Adrenal gland (tissue), 12 donors: ENCODE results near the gene SMARCE1. TPM values are rescaled to one million over a fixed set of nuclear protein-coding genes. Genes with fewer than 3 reads are reported as not detected.

Experiments used
- DNase-seq, 7 donors: peaks; one replicate each; pipeline ENCODE4 v3.0.0-alpha.2; 2019 to 2020
- H3K27ac ChIP-seq, 5 donors: fragments of 200-600 bp; sonication (generic) in 4 of 5; 1 replicate in 3 of 5; 2 replicates in 2 of 5; pipeline versions ENCODE4 v1.5.1 to v1.8.0; 2016 to 2020; ENCODE audit warnings: mild to moderate bottlenecking in 1 of 5
- H3K27me3 ChIP-seq: fragments of 200-600 bp; 2 replicates; pipeline ENCODE4 v1.8.0; 2021
- H3K36me3 ChIP-seq, 2 donors: fragments of 200-600 bp; replicated peaks in 1 of 2; 1 replicate in 1 of 2; 2 replicates in 1 of 2; pipeline versions ENCODE4 v1.5.1 to v1.8.0; 2018 to 2022
- H3K4me1 ChIP-seq, 2 donors: fragments of 200-600 bp; replicated peaks in 1 of 2; 1 replicate in 1 of 2; 2 replicates in 1 of 2; pipeline versions ENCODE4 v1.5.1 to v1.8.0; 2018 to 2021
- H3K4me3 ChIP-seq, 4 donors: fragments of 200-600 bp; sonication (generic) in 3 of 4; one replicate each; pipeline ENCODE4 v1.5.1; 2016 to 2018
- H3K9me3 ChIP-seq, 3 donors: fragments of 200-600 bp; sonication (generic) in 1 of 3; replicated peaks in 1 of 3; 1 replicate in 2 of 3; 2 replicates in 1 of 3; pipeline versions ENCODE4 v1.5.1 to v1.8.0; 2016 to 2021
- POLR2A ChIP-seq, 2 donors: fragments of 450-650 bp; IDR thresholded peaks; one replicate each; pipeline ENCODE4 v1.6.1; 2017; ENCODE audit warnings: antibody characterized with exemption in 2 of 2, mild to moderate bottlenecking in 2 of 2, moderate library complexity in 1 of 2
- WGBS, 4 donors: extraction: QIAGEN DNeasy Blood & Tissue Kit in 2 of 4; methylation state at CpG; one replicate each; pipeline versions ENCODE4 v1.1.5 to v1.1.7; 2013 to 2017; 5-methylcytosine and 5-hydroxymethylcytosine counted together
- intact Hi-C, 2 donors: fragments of 100-400 bp; cut with DNase I; formaldehyde crosslinking; loops; one replicate each; pipeline versions ENCODE4 v1.14.1 to v1.15.0; 2022 to 2023
- polyA plus RNA-seq, 3 donors: library from polyadenylated mRNA; stranded (reverse); fragments of 200-250 nt in 2 of 3; fragments of 350-450 nt in 1 of 3; fragmentation: Illumina TruSeq in 1 of 3; extraction: RNeasy Lipid Tissue Mini Kit (QIAGEN cat#74804) in 1 of 3; gene quantifications; one replicate each; pipeline ENCODE4 v1.2.3, GENCODE V29; 2013 to 2014
- total RNA-seq, 9 donors: library from RNA; depleted of rRNA in 4 of 9; stranded (reverse); fragments of >200 nt in 4 of 9; fragments of 120-200 nt in 1 of 9; fragmentation: NEBNext Ultra II Directional in 1 of 9; extraction: Animal tissue kit (Norgen Biotek cat#: 25700) in 1 of 9; gene quantifications; one replicate each; pipeline versions ENCODE4 v1.1.0 to v1.2.4, GENCODE V29; 2013 to 2023
- TF ChIP-seq, protein P1 (sequence below), 6 experiments: fragments of 450-650 bp in 4 of 6; fragments of 200-600 bp in 2 of 6; sonication (generic) in 1 of 6; IDR thresholded peaks; 1 replicate in 5 of 6; 2 replicates in 1 of 6; pipeline versions ENCODE4 v1.5.1 to v1.8.0; 2016 to 2021; ENCODE audit warnings: antibody characterized with exemption in 6 of 6, mild to moderate bottlenecking in 2 of 6, moderate library complexity in 1 of 6
- donor health status: healthy with polysubstance abuse.
- donor health status: Bipolar disorder and iron deficiency.
- donor health status: DM: yes; HTN: yes; CAD: no.
- donor health status: DM: no; HTN: no; CAD: no.
- donor health status: DM: no; HTN: no; CAD: no.
- donor health status: DM: yes; HTN: yes; CAD: no.

The SMARCE1 gene
- total and polyA plus RNA-seq, 12 donors: 55.5 to 128 (median 77.0) TPM

GRCh38 chr17:40576113-40576740 lies 71.4 kb downstream of the SMARCE1 start:
- no peak for TF ChIP-seq POLR2A (IDR thresholded peaks at IDR 0.05)
- TF ChIP-seq, protein P1, sequence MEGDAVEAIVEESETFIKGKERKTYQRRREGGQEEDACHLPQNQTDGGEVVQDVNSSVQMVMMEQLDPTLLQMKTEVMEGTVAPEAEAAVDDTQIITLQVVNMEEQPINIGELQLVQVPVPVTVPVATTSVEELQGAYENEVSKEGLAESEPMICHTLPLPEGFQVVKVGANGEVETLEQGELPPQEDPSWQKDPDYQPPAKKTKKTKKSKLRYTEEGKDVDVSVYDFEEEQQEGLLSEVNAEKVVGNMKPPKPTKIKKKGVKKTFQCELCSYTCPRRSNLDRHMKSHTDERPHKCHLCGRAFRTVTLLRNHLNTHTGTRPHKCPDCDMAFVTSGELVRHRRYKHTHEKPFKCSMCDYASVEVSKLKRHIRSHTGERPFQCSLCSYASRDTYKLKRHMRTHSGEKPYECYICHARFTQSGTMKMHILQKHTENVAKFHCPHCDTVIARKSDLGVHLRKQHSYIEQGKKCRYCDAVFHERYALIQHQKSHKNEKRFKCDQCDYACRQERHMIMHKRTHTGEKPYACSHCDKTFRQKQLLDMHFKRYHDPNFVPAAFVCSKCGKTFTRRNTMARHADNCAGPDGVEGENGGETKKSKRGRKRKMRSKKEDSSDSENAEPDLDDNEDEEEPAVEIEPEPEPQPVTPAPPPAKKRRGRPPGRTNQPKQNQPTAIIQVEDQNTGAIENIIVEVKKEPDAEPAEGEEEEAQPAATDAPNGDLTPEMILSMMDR (IDR thresholded peaks at IDR 0.05): no peak
- 65 to 73% (median 67%) methylated on average over 5 of the region's 5 CpGs for WGBS, 4 donors
- H3K9me3 ChIP-seq: peaks cover 0 to 10% (median 0%) of the 10 kb centered on the region in 3 donors
- DNase-seq: no peak
- H3K27ac ChIP-seq: no peak overlapping the region
- intact Hi-C loops: no loop called here
- H3K36me3 ChIP-seq: no peaks in the 10 kb centered on the region
- no peaks in the 10 kb centered on the region for H3K27me3 ChIP-seq
- H3K4me3 ChIP-seq: no peak overlapping the region
- no peaks in the 10 kb centered on the region for H3K4me1 ChIP-seq

Other genes starting within 250 kb of the SMARCE1 start
- gene TOP2A, start 229.9 kb downstream of the SMARCE1 start, total RNA-seq: 10 to 100 TPM in 1 of 9 donors, 1 to 10 TPM in 8; 1.9 to 51.1 (median 4.0) TPM
- 1 to 10 TPM in 2 of 3 donors, under 1 TPM in 1; 0.32 to 3.9 (median 1.2) TPM for gene TOP2A, start 229.9 kb downstream of the SMARCE1 start, polyA plus RNA-seq
- gene IGFBP4, start 204.4 kb downstream of the SMARCE1 start, total RNA-seq: 100 to 1,000 TPM in 8 of 9 donors, 10 to 100 TPM in 1; 21.4 to 458 (median 235) TPM
- gene IGFBP4, start 204.4 kb downstream of the SMARCE1 start, polyA plus RNA-seq: 100 to 1,000 TPM; 126 to 335 (median 276) TPM
- under 1 TPM in 3 of 9 donors, not detected in 6; 0.11 to 0.32 (median 0.14) TPM for gene TNS4, start 146.2 kb downstream of the SMARCE1 start, total RNA-seq
- gene TNS4, start 146.2 kb downstream of the SMARCE1 start, polyA plus RNA-seq: under 1 TPM in 2 of 3 donors, not detected in 1; 0.07 to 0.08 TPM
- 1 to 10 TPM in 1 of 9 donors, under 1 TPM in 6, not detected in 2; 0.06 to 1.0 (median 0.44) TPM for gene CCR7, start 82.3 kb downstream of the SMARCE1 start, total RNA-seq
- under 1 TPM; 0.11 to 0.40 (median 0.30) TPM for gene CCR7, start 82.3 kb downstream of the SMARCE1 start, polyA plus RNA-seq
- 10 to 100 TPM in 1 of 9 donors, 1 to 10 TPM in 6, under 1 TPM in 2; 0.69 to 10.7 (median 3.1) TPM for gene KRT222, start 17.4 kb upstream of the SMARCE1 start, total RNA-seq
- 1 to 10 TPM; 2.8 to 9.3 (median 5.9) TPM for gene KRT222, start 17.4 kb upstream of the SMARCE1 start, polyA plus RNA-seq
- gene KRT24, start 55.9 kb upstream of the SMARCE1 start, total RNA-seq: not detected
- gene KRT24, start 55.9 kb upstream of the SMARCE1 start, polyA plus RNA-seq: under 1 TPM in 2 of 3 donors, not detected in 1; 0.10 to 0.24 TPM
- not detected for gene KRT25, start 107.5 kb upstream of the SMARCE1 start, total RNA-seq
- not detected for gene KRT25, start 107.5 kb upstream of the SMARCE1 start, polyA plus RNA-seq
- not detected for gene KRT26, start 124.4 kb upstream of the SMARCE1 start, total RNA-seq
- gene KRT26, start 124.4 kb upstream of the SMARCE1 start, polyA plus RNA-seq: not detected
- not detected for gene KRT27, start 134.7 kb upstream of the SMARCE1 start, total RNA-seq
- under 1 TPM in 2 of 3 donors, not detected in 1; 0.34 to 0.56 TPM for gene KRT27, start 134.7 kb upstream of the SMARCE1 start, polyA plus RNA-seq
- gene KRT28, start 152.1 kb upstream of the SMARCE1 start, total RNA-seq: not detected
- not detected for gene KRT28, start 152.1 kb upstream of the SMARCE1 start, polyA plus RNA-seq
- gene KRT10, start 174.8 kb upstream of the SMARCE1 start, total RNA-seq: 10 to 100 TPM in 6 of 9 donors, 1 to 10 TPM in 2, under 1 TPM in 1; 0.35 to 58.4 (median 27.4) TPM
- 10 to 100 TPM; 31.1 to 36.3 (median 36.0) TPM for gene KRT10, start 174.8 kb upstream of the SMARCE1 start, polyA plus RNA-seq
- gene KRT12, start 219.4 kb upstream of the SMARCE1 start, total RNA-seq: not detected
- gene KRT12, start 219.4 kb upstream of the SMARCE1 start, polyA plus RNA-seq: not detected
- gene KRT20, start 237.4 kb upstream of the SMARCE1 start, total RNA-seq: under 1 TPM in 2 of 9 donors, not detected in 7; 0.23 to 0.50 TPM
- under 1 TPM in 2 of 3 donors, not detected in 1; 0.27 to 0.64 TPM for gene KRT20, start 237.4 kb upstream of the SMARCE1 start, polyA plus RNA-seq